Measurements from ENCODE around the gene TMEM169. TPM values are rescaled to one million over a fixed set of nuclear protein-coding genes. Genes with fewer than 3 reads are reported as not detected.

The TMEM169 gene
- total RNA-seq, 6 experiments from 2014 or later = 0.09 to 0.25 (median 0.13) TPM; not detected in 3

- TF ChIP-seq CTCF (IDR thresholded peaks at IDR 0.05) = peak; percentile 56
- H3K27ac Mint-ChIP-seq = no peak overlapping the region
- DNase-seq = no peak
- no peaks in the 10 kb centered on the region for H3K27me3 Mint-ChIP-seq (ENCODE audit: insufficient read depth)
- no peaks in the 10 kb centered on the region for H3K36me3 Mint-ChIP-seq (ENCODE audit: low read depth)
- no peaks in the 10 kb centered on the region for H3K9me3 Mint-ChIP-seq
- no peak overlapping the region for H3K4me3 Mint-ChIP-seq
- peaks cover 28% of the 10 kb centered on the region for H3K4me1 Mint-ChIP-seq (ENCODE audit: low read depth)
Observed at GRCh38 chr2:216059233-216059834, 22.4 kb upstream of the TMEM169 start.

GRCh38 chr2:216064014-216064630 is 17.6 kb upstream of the TMEM169 start:
- DNase-seq = no peak
- no peaks in the 10 kb centered on the region for H3K36me3 Mint-ChIP-seq (ENCODE audit: low read depth)
- no peak overlapping the region for H3K4me3 Mint-ChIP-seq
- H3K27ac Mint-ChIP-seq = no peak overlapping the region
- H3K9me3 Mint-ChIP-seq = no peaks in the 10 kb centered on the region
- TF ChIP-seq CTCF (IDR thresholded peaks at IDR 0.05) = peak; percentile 26; the same call in 1 of the 2 replicates
- H3K4me1 Mint-ChIP-seq (ENCODE audit: low read depth) = peaks cover 17% of the 10 kb centered on the region
- no peaks in the 10 kb centered on the region for H3K27me3 Mint-ChIP-seq (ENCODE audit: insufficient read depth)

- Mint-ChIP-seq H3K27me3 (ENCODE audit: insufficient read depth) (no peaks in the 10 kb centered on the region), H3K36me3 (ENCODE audit: low read depth) (no peaks in the 10 kb centered on the region), H3K9me3 (no peaks in the 10 kb centered on the region), H3K4me1 (ENCODE audit: low read depth) (peaks cover 17% of the 10 kb centered on the region), H3K27ac (no peak overlapping the region), H3K4me3 (no peak overlapping the region)
- TF ChIP-seq CTCF (IDR thresholded peaks at IDR 0.05) = no peak
- no peak for DNase-seq
Observed at GRCh38 chr2:216064665-216065064, 17.1 kb upstream of the TMEM169 start.

- no peaks in the 10 kb centered on the region for H3K36me3 Mint-ChIP-seq (ENCODE audit: low read depth)
- no peaks in the 10 kb centered on the region for H3K9me3 Mint-ChIP-seq
- H3K4me3 Mint-ChIP-seq = no peak overlapping the region
Observed at GRCh38 chr2:216066230-216066629, 15.5 kb upstream of the TMEM169 start.

GRCh38 chr2:216069028-216069427 is 12.7 kb upstream of the TMEM169 start:
- H3K27me3 Mint-ChIP-seq (ENCODE audit: insufficient read depth) = no peaks in the 10 kb centered on the region
- no peak overlapping the region for H3K27ac Mint-ChIP-seq
- TF ChIP-seq CTCF (IDR thresholded peaks at IDR 0.05) = no peak
- H3K4me1 Mint-ChIP-seq (ENCODE audit: low read depth) = peaks cover 24% of the 10 kb centered on the region
- no peak overlapping the region for H3K4me3 Mint-ChIP-seq
- no peak for DNase-seq
- H3K9me3 Mint-ChIP-seq = no peaks in the 10 kb centered on the region
- no peaks in the 10 kb centered on the region for H3K36me3 Mint-ChIP-seq (ENCODE audit: low read depth)

More at GRCh38 chr2:216066230-216066629, 15.5 kb upstream of the TMEM169 start:
- H3K4me1 Mint-ChIP-seq (ENCODE audit: low read depth) = peaks cover 17% of the 10 kb centered on the region
- no peaks in the 10 kb centered on the region for H3K27me3 Mint-ChIP-seq (ENCODE audit: insufficient read depth)
- DNase-seq = peak; percentile 14
- H3K27ac Mint-ChIP-seq = no peak overlapping the region
- no peak for TF ChIP-seq CTCF (IDR thresholded peaks at IDR 0.05)

Measured in HFFc6 (cell line).